OCI-LY7 (cell line): ENCODE measurements around the gene RFNG. TPM values are rescaled to one million over a fixed set of nuclear protein-coding genes. Genes with fewer than 3 reads are reported as not detected.

Experiments used
- BruUV-seq: library from RNA; stranded (reverse); fragments of 400-500 nt; replicated peaks from 2 replicates; lab custom pipeline; 2021; lab: Mats Ljungman, UMichigan
- CTCF ChIA-PET: fragments of 300-600 bp; sonication (Branson Sonifier 250); formaldehyde crosslinking; loops from one replicate; lab custom pipeline; 2022; ENCODE audit warnings: antibody characterized with exemption; ENCODE audit not compliant: unreplicated experiment; lab: Charles Lee
- POLR2A ChIA-PET: fragments of 300-600 bp; sonication (Branson Sonifier 250); formaldehyde crosslinking; loops from one replicate; lab custom pipeline; 2022; ENCODE audit warnings: antibody characterized with exemption; lab: Charles Lee
- DNase-seq: peaks from one replicate; pipeline ENCODE4 v3.0.0-alpha.2; 2015; ENCODE audit warnings: low spot score
- H2AFZ ChIP-seq: fragments of 200-600 bp; sonication (generic), shearing (Covaris generic); 2 replicates; pipeline ENCODE4 v1.6.1; 2014; ENCODE audit warnings: mild to moderate bottlenecking, antibody characterized with exemption, low read length, moderate library complexity
- H3K27ac ChIP-seq: fragments of 200-600 bp; sonication (generic); 2 replicates; pipeline ENCODE4 v1.5.1; 2014; ENCODE audit warnings: mixed run types, low read depth, mild to moderate bottlenecking, moderate library complexity, low read length, inconsistent platforms; ENCODE audit not compliant: poor library complexity, severe bottlenecking
- H3K36me3 ChIP-seq: fragments of 200-600 bp; sonication (generic); 2 replicates; pipeline ENCODE4 v1.6.1; 2014; ENCODE audit warnings: mild to moderate bottlenecking, antibody characterized with exemption, low read length, moderate library complexity, mixed read lengths; ENCODE audit not compliant: insufficient read depth
- H3K4me1 ChIP-seq: fragments of 200-600 bp; sonication (generic); 2 replicates; pipeline ENCODE4 v1.5.1; 2014; ENCODE audit warnings: mild to moderate bottlenecking, low read length; ENCODE audit not compliant: insufficient read depth, poor library complexity, severe bottlenecking
- H3K4me2 ChIP-seq: fragments of 200-600 bp; sonication (generic); 2 replicates; pipeline ENCODE4 v1.6.1; 2014; ENCODE audit warnings: mild to moderate bottlenecking, low read length
- H3K4me3 ChIP-seq: fragments of 200-600 bp; sonication (generic); 2 replicates; pipeline ENCODE4 v1.5.1; 2014; ENCODE audit warnings: mild to moderate bottlenecking, low read depth, low read length; ENCODE audit not compliant: poor library complexity, severe bottlenecking
- H3K79me2 ChIP-seq: fragments of 200-600 bp; sonication (generic); 2 replicates; pipeline ENCODE4 v1.6.1; 2016; ENCODE audit warnings: low read depth, mild to moderate bottlenecking, low read length, moderate library complexity, mixed read lengths; ENCODE audit not compliant: insufficient read depth
- H3K9me2 ChIP-seq: fragments of 200-600 bp; sonication (generic); 2 replicates; pipeline ENCODE4 v1.6.1; 2016; ENCODE audit warnings: mild to moderate bottlenecking, low read length, mixed read lengths; ENCODE audit not compliant: insufficient read depth
- H3K9me3 ChIP-seq: fragments of 200-600 bp; sonication (generic); 2 replicates; pipeline ENCODE4 v1.6.1; 2014; ENCODE audit warnings: mild to moderate bottlenecking, mixed run types, low read length, mixed read lengths
- H4K20me1 ChIP-seq: fragments of 200-600 bp; sonication (generic); 2 replicates; pipeline ENCODE4 v1.6.1; 2014; ENCODE audit warnings: mild to moderate bottlenecking, antibody characterized with exemption, low read length, moderate library complexity, mixed read lengths; ENCODE audit not compliant: insufficient read depth
- CTCF ChIP-seq: fragments of 200-600 bp; sonication (generic); conservative IDR thresholded peaks from 2 replicates; pipeline ENCODE4 v1.5.1; 2014; ENCODE audit warnings: mild to moderate bottlenecking, antibody characterized with exemption, low read length, moderate library complexity, mixed read lengths
- EZH2phosphoT487 ChIP-seq: fragments of 200-600 bp; sonication (generic); IDR thresholded peaks from 2 replicates; pipeline ENCODE4 v1.6.1; 2018; ENCODE audit warnings: low read depth, borderline replicate concordance, mild to moderate bottlenecking, mixed run types, antibody characterized with exemption, low read length, moderate library complexity, mixed read lengths
- intact Hi-C: fragments of 100-400 bp; cut with micrococcal nuclease; formaldehyde crosslinking; loops from one replicate; pipeline ENCODE4 v1.10.0; 2022; ENCODE audit not compliant: unreplicated experiment
- total RNA-seq, 2 experiments: library from RNA; depleted of rRNA in 1 of 2; stranded (reverse); fragments of >200 nt in 1 of 2; shearing (Covaris generic) in 1 of 2; gene quantifications; 2 replicates each; pipeline ENCODE4 v1.2.3, GENCODE V29; 2014 to 2022

The RFNG gene
- total RNA-seq, 2 experiments from 2014 or later = 47.3 to 59.4 TPM

- Histone ChIP-seq H3K4me2 (no peak overlapping the region), H2AFZ (no peak overlapping the region), H3K36me3 (peaks cover 9% of the 10 kb centered on the region; the same call in 1 of the 2 replicates), H3K4me3 (no peak overlapping the region), H3K9me2 (no peaks in the 10 kb centered on the region), H3K79me2 (no peaks in the 10 kb centered on the region), H3K9me3 (no peaks in the 10 kb centered on the region), H3K27ac (no peak overlapping the region), H3K4me1 (no peaks in the 10 kb centered on the region), H4K20me1 (no peaks in the 10 kb centered on the region)
- no TSS peak for BruUV-seq
- DNase-seq = no peak
- POLR2A ChIA-PET = interaction anchor here (0.8 kb wide), 1 partner anchor 70 kb away, joined by 3 read pairs; no protein-coding TSS in a partner anchor
- intact Hi-C loops = no loop called here
- CTCF ChIA-PET = no interaction called here
- TF ChIP-seq EZH2phosphoT487 (no peak), CTCF (no peak)
Observed at GRCh38 chr17:82013772-82014321, 37.8 kb downstream of the RFNG start.

- no peaks in the 10 kb centered on the region for H3K4me1 ChIP-seq
- BruUV-seq = no TSS peak
- POLR2A ChIA-PET = interaction anchor here (0.8 kb wide), 1 partner anchor 69 kb away, joined by 3 read pairs; no protein-coding TSS in a partner anchor
- H3K36me3 ChIP-seq = peaks cover 4% of the 10 kb centered on the region; the same call in 1 of the 2 replicates
- no peak for DNase-seq
- no peak for TF ChIP-seq EZH2phosphoT487
- TF ChIP-seq CTCF = no peak
- no peak overlapping the region for H3K4me2 ChIP-seq
- no peaks in the 10 kb centered on the region for H3K9me2 ChIP-seq
- H3K9me3 ChIP-seq = no peaks in the 10 kb centered on the region
- intact Hi-C loops = no loop called here
- no peak overlapping the region for H3K27ac ChIP-seq
- H2AFZ ChIP-seq = no peak overlapping the region
- no peaks in the 10 kb centered on the region for H4K20me1 ChIP-seq
- H3K4me3 ChIP-seq = no peak overlapping the region
- CTCF ChIA-PET = no interaction called here
- H3K79me2 ChIP-seq = no peaks in the 10 kb centered on the region
Observed at GRCh38 chr17:82013341-82013740, 38.3 kb downstream of the RFNG start.

- ChIA-PET POLR2A (interaction anchor here (0.8 kb wide), 1 partner anchor 69 kb away, joined by 3 read pairs; no protein-coding TSS in a partner anchor), CTCF (no interaction called here)
- no peak for TF ChIP-seq EZH2phosphoT487
- no peak for TF ChIP-seq CTCF
- Histone ChIP-seq H3K27ac (no peak overlapping the region), H3K4me1 (no peaks in the 10 kb centered on the region), H2AFZ (no peak overlapping the region), H3K4me3 (no peak overlapping the region), H3K4me2 (no peak overlapping the region), H4K20me1 (no peaks in the 10 kb centered on the region), H3K9me3 (no peaks in the 10 kb centered on the region), H3K9me2 (no peaks in the 10 kb centered on the region), H3K36me3 (no peaks in the 10 kb centered on the region), H3K79me2 (no peaks in the 10 kb centered on the region)
- intact Hi-C loops = no loop called here
- no peak for DNase-seq
- no TSS peak for BruUV-seq
Observed at GRCh38 chr17:82012640-82013295, 38.8 kb downstream of the RFNG start.
